Activated T-helper 1 cell treated with anti-CD3 and anti-CD28 coated beads, Interleukin-12 subunit alpha, Interleukin-12 subunit beta, Interleukin-2, Interleukin-4 antibody, amounts not matched to agents 30 ng/mL and 10 ng/mL and 1 ng/mL, durations not matched to agents 14 hours and 24 hours and 36 hours (primary cell): Measurements from ENCODE around the gene SLC12A9. TPM values are rescaled to one million over a fixed set of nuclear protein-coding genes. Genes with fewer than 3 reads are reported as not detected.

Source experiments
- DNase-seq: peaks from one replicate; pipeline ENCODE4 v3.0.0; 2021; ENCODE audit warnings: low spot score
- H3K27ac Mint-ChIP-seq: one replicate; pipeline ENCODE4 v1.8.0; 2021; ENCODE audit warnings: mild to moderate bottlenecking, mixed read lengths
- H3K27me3 Mint-ChIP-seq: one replicate; pipeline ENCODE4 v1.8.0; 2022; ENCODE audit warnings: mild to moderate bottlenecking, moderate library complexity, mixed read lengths; ENCODE audit not compliant: insufficient read depth
- H3K36me3 Mint-ChIP-seq: one replicate; pipeline ENCODE4 v1.8.0; 2021; ENCODE audit warnings: low read depth, mixed read lengths
- H3K4me1 Mint-ChIP-seq: one replicate; pipeline ENCODE4 v1.8.0; 2021; ENCODE audit warnings: low read depth, mixed read lengths
- H3K4me3 Mint-ChIP-seq: one replicate; pipeline ENCODE4 v1.8.0; 2021; ENCODE audit warnings: mild to moderate bottlenecking, moderate library complexity, mixed read lengths
- H3K9me3 Mint-ChIP-seq: one replicate; pipeline ENCODE4 v1.8.0; 2021; ENCODE audit warnings: mixed read lengths
- intact Hi-C: fragments of 100-400 bp; cut with micrococcal nuclease; formaldehyde crosslinking; loops from one replicate; pipeline ENCODE4 v1.15.1; 2024
- total RNA-seq: library from RNA; stranded (reverse); gene quantifications from 2 replicates; pipeline ENCODE4 v1.2.3, GENCODE V29; 2022

The SLC12A9 gene
- total RNA-seq, 1 donor from 2014 or later = 46.0 TPM

GRCh38 chr7:100885440-100886141 lies 33.1 kb downstream of the SLC12A9 start:
- peaks cover 73% of the 10 kb centered on the region for H3K36me3 Mint-ChIP-seq
- no peak for DNase-seq
- peaks cover 41% of the 10 kb centered on the region for H3K4me1 Mint-ChIP-seq
- H3K27me3 Mint-ChIP-seq = no peaks in the 10 kb centered on the region
- no peaks in the 10 kb centered on the region for H3K9me3 Mint-ChIP-seq
- intact Hi-C loops = no loop called here
- peak overlapping the region; percentile 91 for H3K27ac Mint-ChIP-seq
- H3K4me3 Mint-ChIP-seq = peak overlapping the region; percentile 3

- H3K27me3 Mint-ChIP-seq = peaks cover 2% of the 10 kb centered on the region
- H3K9me3 Mint-ChIP-seq = no peaks in the 10 kb centered on the region
- H3K4me1 Mint-ChIP-seq = peaks cover 44% of the 10 kb centered on the region
- peak overlapping the region; percentile 26 for H3K4me3 Mint-ChIP-seq
- peaks cover 67% of the 10 kb centered on the region for H3K36me3 Mint-ChIP-seq
- intact Hi-C loops = no loop called here
- peak overlapping the region; percentile 91 for H3K27ac Mint-ChIP-seq
- DNase-seq = no peak
Measured at GRCh38 chr7:100886142-100886935, 33.8 kb downstream of the SLC12A9 start.

GRCh38 chr7:100886936-100887515 lies 34.5 kb downstream of the SLC12A9 start:
- intact Hi-C loops = no loop called here
- Mint-ChIP-seq H3K4me3 (peak overlapping the region; percentile 84), H3K27ac (peak overlapping the region; percentile 91), H3K36me3 (peaks cover 61% of the 10 kb centered on the region), H3K9me3 (no peaks in the 10 kb centered on the region), H3K27me3 (peaks cover 9% of the 10 kb centered on the region), H3K4me1 (peaks cover 47% of the 10 kb centered on the region)
- DNase-seq = no peak

- peaks cover 15% of the 10 kb centered on the region for H3K27me3 Mint-ChIP-seq
Measured at GRCh38 chr7:100887516-100888290, 35.2 kb downstream of the SLC12A9 start.

GRCh38 chr7:100888291-100888987 lies 35.9 kb downstream of the SLC12A9 start:
- peaks cover 50% of the 10 kb centered on the region for H3K36me3 Mint-ChIP-seq
- peak overlapping the region; percentile 91 for H3K27ac Mint-ChIP-seq
- H3K9me3 Mint-ChIP-seq = no peaks in the 10 kb centered on the region
- H3K4me3 Mint-ChIP-seq = peak overlapping the region; percentile 84
- peaks cover 42% of the 10 kb centered on the region for H3K4me1 Mint-ChIP-seq
- no peak for DNase-seq
- H3K27me3 Mint-ChIP-seq = peaks cover 19% of the 10 kb centered on the region
- intact Hi-C loops = loop anchor here (2.0 kb wide), 1 partner anchor 276 kb away; the partner anchor contains the start of gene VGF

More at GRCh38 chr7:100887516-100888290, 35.2 kb downstream of the SLC12A9 start:
- H3K4me3 Mint-ChIP-seq = peak overlapping the region; percentile 84
- H3K9me3 Mint-ChIP-seq = no peaks in the 10 kb centered on the region
- DNase-seq = peak; percentile 53
- intact Hi-C loops = loop anchor here (2.0 kb wide), 1 partner anchor 277 kb away; the partner anchor contains the start of gene VGF
- peaks cover 55% of the 10 kb centered on the region for H3K36me3 Mint-ChIP-seq
- peaks cover 47% of the 10 kb centered on the region for H3K4me1 Mint-ChIP-seq
- H3K27ac Mint-ChIP-seq = peak overlapping the region; percentile 91

GRCh38 chr7:100888988-100889750 lies 36.7 kb downstream of the SLC12A9 start, which contains the start of gene UFSP1:
TSS of gene UFSP1 (minus strand) at chr7:100889715. CDS start at chr7:100889271, 444 bp downstream.
- intact Hi-C loops = loop anchor here (1.0 to 2.0 kb wide), 7 partner anchors 8 to 461 kb away; partner anchors contain the start of genes SLC12A9, SRRT, VGF and ZCWPW1
- Mint-ChIP-seq H3K9me3 (no peaks in the 10 kb centered on the region), H3K4me1 (peaks cover 42% of the 10 kb centered on the region), H3K36me3 (peaks cover 43% of the 10 kb centered on the region), H3K4me3 (peak within 1 kb of the TSS; percentile 84), H3K27ac (peak within 1 kb of the TSS; percentile 91), H3K27me3 (peaks cover 21% of the 10 kb centered on the region)
- DNase-seq = no peak

- H3K36me3 Mint-ChIP-seq = peaks cover 27% of the 10 kb centered on the region
- H3K27ac Mint-ChIP-seq = peak overlapping the region; percentile 67
- H3K4me1 Mint-ChIP-seq = peaks cover 41% of the 10 kb centered on the region
- no peak for DNase-seq
- no peaks in the 10 kb centered on the region for H3K9me3 Mint-ChIP-seq
- intact Hi-C loops = loop anchor here (10.0 kb wide), 1 partner anchor 394 kb away; no protein-coding TSS in a partner anchor
- peaks cover 24% of the 10 kb centered on the region for H3K27me3 Mint-ChIP-seq
- peak overlapping the region; percentile 82 for H3K4me3 Mint-ChIP-seq
Measured at GRCh38 chr7:100890653-100891567, 38.4 kb downstream of the SLC12A9 start.

GRCh38 chr7:100891568-100892247 lies 39.2 kb downstream of the SLC12A9 start:
- DNase-seq = no peak
- Mint-ChIP-seq H3K4me1 (peaks cover 40% of the 10 kb centered on the region), H3K9me3 (no peaks in the 10 kb centered on the region), H3K36me3 (peaks cover 21% of the 10 kb centered on the region), H3K27ac (no peak overlapping the region), H3K27me3 (peaks cover 30% of the 10 kb centered on the region), H3K4me3 (peak overlapping the region; percentile 79)
- intact Hi-C loops = loop anchor here (10.0 kb wide), 1 partner anchor 393 kb away; no protein-coding TSS in a partner anchor

GRCh38 chr7:100892364-100893317 lies 40.1 kb downstream of the SLC12A9 start:
- Mint-ChIP-seq H3K9me3 (no peaks in the 10 kb centered on the region), H3K4me3 (peak overlapping the region; percentile 25), H3K36me3 (peaks cover 13% of the 10 kb centered on the region), H3K27me3 (peaks cover 35% of the 10 kb centered on the region), H3K27ac (no peak overlapping the region), H3K4me1 (peaks cover 31% of the 10 kb centered on the region)
- intact Hi-C loops = loop anchor here (10.0 kb wide), 1 partner anchor 392 kb away; no protein-coding TSS in a partner anchor
- no peak for DNase-seq
